ENCODE measurements around the gene ZNRF2.
"Not testable (repeated sequence)": the region's sequence is repeated elsewhere in the genome, so short reads cannot be mapped to it uniquely, and the experiment has no call there.

The ZNRF2 gene

GRCh38 chr7:30365621-30366020, 81.2 kb downstream of the ZNRF2 start:
- no peak for DNase-seq

DNA sequence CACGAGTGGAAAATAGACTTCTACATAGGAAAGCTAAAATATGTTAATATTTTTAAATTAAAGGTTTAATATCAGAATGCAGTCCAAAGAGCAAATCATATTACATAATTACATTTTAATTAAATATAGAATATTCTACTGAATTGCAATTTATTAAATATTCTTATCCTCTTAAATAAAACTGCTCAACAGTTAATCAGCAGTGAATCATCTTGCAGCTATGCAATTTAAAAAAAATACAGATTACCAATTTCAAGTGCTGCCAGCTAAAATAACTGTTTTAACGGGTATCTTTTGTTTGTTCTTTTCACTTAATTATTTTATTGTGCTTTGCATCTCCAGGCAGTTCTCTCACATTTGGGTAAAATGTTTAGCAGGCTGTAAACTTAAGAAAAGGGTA, 82.2 kb downstream of the ZNRF2 start:
- no peak for DNase-seq

GRCh38 chr7:30367561-30367960, 83.2 kb downstream of the ZNRF2 start:
- no peak for DNase-seq

- no peak for DNase-seq
These were observed 85.5 kb downstream of the ZNRF2 start for GRCh38 chr7:30369879-30370278.

- no peak for DNase-seq
These were observed 86.9 kb downstream of the ZNRF2 start for GRCh38 chr7:30371321-30371720.

- no peak for DNase-seq
These were observed 93.9 kb downstream of the ZNRF2 start for GRCh38 chr7:30378275-30378674.

DNA sequence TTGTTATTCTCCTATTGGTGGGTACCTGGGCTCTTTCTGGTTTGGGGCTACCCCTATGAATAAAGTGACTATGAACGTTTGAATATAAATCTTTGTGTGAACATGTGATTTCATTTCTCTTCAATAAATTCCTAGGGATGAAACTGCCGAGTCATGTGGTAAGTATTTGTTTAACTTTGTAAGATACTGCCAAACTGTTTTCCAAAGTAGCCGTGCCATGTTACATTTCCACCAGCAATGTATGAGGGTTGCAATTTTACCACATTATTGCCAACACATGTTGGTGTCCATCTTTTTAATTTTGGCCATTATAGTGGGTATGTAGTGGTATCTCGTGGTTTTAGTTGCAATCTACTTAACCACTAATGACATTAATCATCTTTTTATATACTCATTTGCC, 94.7 kb downstream of the ZNRF2 start:
- no peak for DNase-seq

DNA sequence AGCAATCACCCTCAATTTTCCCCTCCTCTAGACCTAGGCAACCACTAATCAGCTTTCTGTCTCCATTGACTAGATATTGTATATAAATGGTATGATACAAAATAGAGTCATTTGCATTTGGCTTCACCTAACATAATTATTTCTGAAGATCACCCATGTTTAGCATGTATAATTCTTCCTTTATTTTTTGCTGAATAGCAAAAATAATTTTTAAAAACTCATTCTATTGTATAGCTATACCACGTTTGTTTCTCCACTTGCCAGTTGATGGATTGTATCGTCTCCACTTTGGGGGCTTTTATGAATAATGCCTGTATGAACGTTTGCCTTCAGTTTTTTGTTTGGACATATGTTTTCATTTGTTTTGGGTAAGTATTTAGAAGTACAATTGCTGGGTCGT, 95.3 kb downstream of the ZNRF2 start:
- DNase-seq, result no peak

DNA sequence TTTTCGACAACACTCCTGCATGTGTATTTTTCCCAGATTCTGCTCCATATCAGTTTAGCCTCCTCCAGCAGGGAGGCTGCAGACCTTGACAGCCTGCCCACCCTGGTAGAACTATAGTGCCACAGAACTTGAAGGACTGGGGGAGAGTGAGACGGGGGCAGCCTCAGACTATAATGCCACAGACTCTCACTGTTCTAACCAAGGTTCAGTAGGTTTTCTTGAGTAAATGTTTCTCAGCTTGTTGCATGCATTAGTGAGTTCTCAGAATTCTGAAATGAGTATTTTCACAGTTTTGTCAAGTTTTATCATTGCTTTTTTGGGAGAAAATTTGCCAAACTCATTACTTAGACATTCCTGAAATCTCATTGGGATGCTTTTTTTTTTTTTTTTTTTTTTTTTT, 95.9 kb downstream of the ZNRF2 start:
- DNase-seq, result no peak

- DNase-seq, result not testable (repeated sequence)
These were observed 96.4 kb downstream of the ZNRF2 start for GRCh38 chr7:30380824-30381223.

GRCh38 chr7:30382607-30383006, 98.2 kb downstream of the ZNRF2 start:
- no peak for DNase-seq

- no peak for DNase-seq
These were observed 105.4 kb downstream of the ZNRF2 start for GRCh38 chr7:30389791-30390190.

GRCh38 chr7:30390736-30391636, 106.6 kb downstream of the ZNRF2 start:
- DNase-seq, result no peak

DNA sequence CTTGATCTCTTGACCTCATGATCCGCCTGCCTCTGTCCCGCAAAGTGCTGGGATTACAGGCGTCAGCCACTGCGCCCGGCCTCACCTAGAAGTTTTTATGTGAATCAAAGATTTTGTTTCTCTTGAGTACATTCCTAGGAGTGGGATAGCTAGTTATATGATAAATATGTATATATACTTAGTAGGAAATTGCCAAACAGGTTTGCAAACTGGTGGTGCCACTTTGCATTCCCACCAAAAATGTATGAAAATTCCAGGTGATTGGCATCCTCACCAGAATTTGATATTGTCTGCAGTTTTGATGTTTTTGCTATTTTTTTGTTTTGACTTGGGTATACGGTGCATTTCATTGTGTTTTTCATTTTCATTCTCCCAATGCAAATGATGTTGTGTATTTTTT, 107.4 kb downstream of the ZNRF2 start:
- no peak for DNase-seq

- DNase-seq, result no peak
These were observed 111.3 kb downstream of the ZNRF2 start for GRCh38 chr7:30395676-30396075.

- no peak for DNase-seq
These were observed 112.0 kb downstream of the ZNRF2 start for GRCh38 chr7:30396389-30396788.

- DNase-seq, result no peak
These were observed 119.1 kb downstream of the ZNRF2 start for GRCh38 chr7:30403477-30403876.

DNA sequence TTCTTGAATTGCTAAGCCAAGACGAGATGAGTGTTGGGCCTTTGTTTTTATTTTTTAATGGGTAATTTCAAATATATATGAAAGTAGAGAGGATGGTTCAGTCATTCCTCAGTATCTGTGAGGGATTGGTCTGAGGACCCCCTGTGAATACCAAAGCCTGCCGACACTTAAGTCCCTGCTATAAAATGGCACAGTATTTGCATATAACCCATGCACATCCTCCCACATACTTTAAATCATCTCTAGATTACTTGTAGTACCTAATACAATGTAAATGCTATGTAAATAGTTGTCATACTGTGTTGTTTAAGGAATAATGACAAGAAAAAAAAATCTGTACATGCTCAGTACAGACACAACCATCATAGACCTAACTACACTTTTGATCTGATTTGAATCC, 120.8 kb downstream of the ZNRF2 start:
- DNase-seq, result no peak

GRCh38 chr7:30406664-30407425, 122.4 kb downstream of the ZNRF2 start:
- no peak for DNase-seq

DNA sequence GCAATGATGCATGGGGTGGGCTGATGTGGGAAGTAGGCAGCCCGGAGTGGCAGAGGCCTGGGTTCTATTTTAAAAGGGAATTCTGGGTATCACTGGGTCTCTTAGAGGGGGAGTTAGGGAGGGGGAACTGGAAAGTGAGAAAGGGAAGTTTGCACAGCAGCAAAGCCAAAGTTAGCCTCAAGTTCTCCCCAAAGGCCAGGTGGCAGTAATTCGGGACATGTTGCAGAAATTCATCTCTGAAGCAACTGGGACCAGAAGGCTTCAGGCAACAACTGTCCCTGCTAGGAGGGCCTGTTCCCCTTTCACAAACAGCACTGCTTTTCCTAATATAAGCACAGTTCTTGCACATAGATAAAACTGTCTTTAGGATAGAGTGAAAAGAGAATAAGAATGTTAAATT, 126.8 kb downstream of the ZNRF2 start:
- no peak for DNase-seq

DNA sequence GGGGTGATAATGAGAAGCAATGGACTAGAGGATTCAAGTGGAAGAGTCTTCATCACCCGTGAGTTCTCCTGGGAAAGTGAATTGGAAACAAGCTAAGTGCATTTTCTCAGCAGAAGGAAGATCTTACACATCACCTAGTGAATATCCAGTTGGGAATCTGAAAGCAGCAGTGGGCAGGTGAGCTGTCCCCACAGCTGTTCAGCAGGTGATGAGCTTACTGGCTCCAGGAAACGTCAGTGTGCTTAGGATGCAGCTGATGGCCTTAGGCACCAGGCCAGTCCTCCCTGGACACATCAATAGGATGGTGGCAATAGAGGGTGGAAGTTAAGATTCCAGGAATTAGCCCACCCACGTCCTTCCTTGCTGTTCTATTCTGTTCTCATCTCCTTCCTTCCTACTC, 127.5 kb downstream of the ZNRF2 start:
- no peak for DNase-seq

GRCh38 chr7:30412782-30413504, 128.5 kb downstream of the ZNRF2 start:
- no peak for DNase-seq

- no peak for DNase-seq
These were observed 129.5 kb downstream of the ZNRF2 start for GRCh38 chr7:30413864-30414263.
